IPS-11a (cell line): ENCODE data around the gene OVAAL.

Source experiments
- H3K4me3 ChIP-seq: one replicate; pipeline ENCODE4 v1.5.1; 2013; ENCODE audit warnings: low read depth, low read length, control low read depth

The OVAAL gene

GRCh38 chr1:180568184-180568583 lies 9.4 kb downstream of the OVAAL start:
- no peak overlapping the region for H3K4me3 ChIP-seq

DNA sequence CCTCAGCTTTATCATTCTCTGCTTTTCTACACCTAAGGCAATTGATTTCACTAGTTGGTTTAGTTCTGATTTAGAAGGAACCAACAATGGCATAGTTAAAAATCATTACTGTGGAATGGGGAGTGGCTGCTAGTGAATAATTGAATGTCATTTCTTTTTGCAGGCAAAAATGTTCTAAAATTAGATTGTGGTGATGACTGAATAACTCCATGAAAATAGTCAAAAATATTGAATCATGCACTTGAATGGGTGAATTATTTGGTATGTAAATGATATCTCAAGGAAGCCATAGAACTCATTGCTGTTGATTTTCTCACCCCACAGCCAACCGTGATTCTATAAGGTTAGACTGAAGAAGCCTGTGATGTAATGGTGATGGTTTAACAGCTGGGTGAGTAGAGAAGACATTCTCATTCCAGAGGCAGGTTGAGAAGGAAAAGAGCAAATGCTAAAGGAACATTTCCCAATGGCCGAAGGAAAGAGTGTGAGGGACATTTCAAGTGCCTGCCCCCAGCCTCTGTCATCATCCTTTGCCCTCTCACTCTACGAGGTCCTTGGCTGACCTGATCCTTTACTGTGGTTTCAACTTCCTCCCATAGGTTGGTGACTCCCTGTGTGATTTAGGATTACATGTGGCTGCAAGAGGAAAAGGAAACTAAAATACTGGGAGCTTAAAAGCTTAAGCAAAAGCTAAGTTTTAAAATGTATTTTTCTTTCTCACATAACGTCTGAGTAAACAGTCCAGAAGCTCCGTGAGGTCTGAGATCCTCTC lies 12.5 kb downstream of the OVAAL start:
- H3K4me3 ChIP-seq: no peak overlapping the region

GRCh38 chr1:180571832-180572636 lies 13.3 kb downstream of the OVAAL start:
- H3K4me3 ChIP-seq: no peak overlapping the region

- H3K4me3 ChIP-seq: no peak overlapping the region
Measured at GRCh38 chr1:180572760-180573159, 14.0 kb downstream of the OVAAL start.

DNA sequence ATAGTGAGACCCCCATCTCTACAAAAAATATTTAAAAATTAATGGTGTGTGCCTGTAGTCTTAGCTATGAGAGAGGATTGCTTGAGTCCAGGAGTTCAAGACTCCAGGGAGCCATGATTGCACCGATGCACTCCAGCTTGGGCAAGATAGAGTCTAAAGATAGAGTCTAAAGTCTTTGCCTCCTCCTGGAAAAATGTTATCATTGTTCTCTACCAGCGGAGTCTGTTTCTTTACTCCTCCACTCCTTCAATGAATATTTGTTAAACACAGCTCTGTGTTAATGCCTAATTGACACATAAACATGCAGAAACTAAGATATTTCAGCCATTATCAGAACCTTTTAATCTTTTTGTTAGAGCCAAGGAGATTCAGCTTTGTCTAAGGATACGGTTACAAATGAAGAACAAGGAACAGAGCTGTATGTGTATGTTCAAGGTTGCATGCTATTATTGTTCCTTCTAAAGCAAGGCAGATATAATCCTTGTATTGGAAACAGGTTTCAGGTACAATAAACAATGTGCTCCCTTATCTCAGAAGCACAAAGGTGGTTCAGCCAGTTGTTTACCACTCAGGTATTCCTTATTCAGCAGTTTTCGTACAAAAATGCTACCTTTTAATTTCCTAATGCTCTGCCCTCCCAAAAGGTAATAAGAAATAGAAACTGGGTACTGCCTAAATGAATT lies 15.4 kb downstream of the OVAAL start:
- H3K4me3 ChIP-seq: no peak overlapping the region

GRCh38 chr1:180577361-180577760 lies 18.6 kb downstream of the OVAAL start:
- H3K4me3 ChIP-seq: no peak overlapping the region

DNA sequence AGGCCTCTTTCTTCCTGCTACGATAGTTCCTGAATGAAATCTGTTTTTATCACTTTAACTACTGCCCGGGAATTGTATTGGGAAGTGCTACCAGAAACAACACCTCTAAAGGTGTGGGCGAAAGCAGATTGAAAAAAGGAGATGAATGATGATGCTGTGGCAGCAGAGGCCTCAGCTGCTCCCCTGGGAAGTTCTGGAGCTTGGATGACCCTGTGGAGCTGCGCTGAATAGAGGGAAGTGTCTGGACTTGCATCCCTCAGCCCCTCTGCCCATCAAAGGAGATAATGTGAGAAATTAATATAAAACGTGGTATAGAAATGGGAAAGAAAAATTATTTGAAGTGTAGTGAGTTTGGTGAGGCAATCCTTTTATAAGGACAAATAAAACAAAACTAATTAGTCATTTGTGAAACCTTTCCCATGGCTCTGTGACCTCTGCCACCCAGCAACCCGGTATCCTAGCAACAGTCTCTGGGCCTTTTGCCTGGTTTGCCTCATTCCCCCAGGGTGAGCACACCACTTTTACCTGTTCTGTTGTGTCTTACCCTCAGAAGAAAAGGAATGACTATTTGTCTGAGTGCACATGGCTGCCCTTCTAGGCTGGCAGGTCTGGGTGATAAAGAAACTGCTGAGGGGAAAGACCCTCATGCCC lies 21.3 kb downstream of the OVAAL start:
- H3K4me3 ChIP-seq: no peak overlapping the region

GRCh38 chr1:180581635-180582039 lies 22.9 kb downstream of the OVAAL start:
- H3K4me3 ChIP-seq: no peak overlapping the region

DNA sequence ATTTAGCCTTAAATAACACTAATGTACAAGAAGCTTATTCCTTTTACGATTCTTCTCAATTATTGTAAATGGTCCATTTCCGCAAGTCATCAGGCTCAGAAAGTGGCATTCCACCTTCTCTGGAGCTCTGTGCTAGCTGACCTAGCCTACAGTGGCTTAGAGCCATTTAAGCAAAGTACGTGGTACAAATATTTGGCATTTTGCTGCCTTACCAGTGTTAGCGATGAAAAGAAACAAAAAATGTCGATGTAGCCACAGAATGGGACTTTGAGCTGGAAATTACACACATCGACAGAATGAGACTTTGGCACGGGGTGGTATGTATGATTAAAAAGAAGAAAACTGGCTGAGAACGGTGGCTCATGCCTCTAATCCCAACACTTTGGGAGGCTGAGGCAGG lies 26.1 kb downstream of the OVAAL start:
- no peak overlapping the region for H3K4me3 ChIP-seq

- no peak overlapping the region for H3K4me3 ChIP-seq
Measured at GRCh38 chr1:180585994-180586359, 27.2 kb downstream of the OVAAL start.

DNA sequence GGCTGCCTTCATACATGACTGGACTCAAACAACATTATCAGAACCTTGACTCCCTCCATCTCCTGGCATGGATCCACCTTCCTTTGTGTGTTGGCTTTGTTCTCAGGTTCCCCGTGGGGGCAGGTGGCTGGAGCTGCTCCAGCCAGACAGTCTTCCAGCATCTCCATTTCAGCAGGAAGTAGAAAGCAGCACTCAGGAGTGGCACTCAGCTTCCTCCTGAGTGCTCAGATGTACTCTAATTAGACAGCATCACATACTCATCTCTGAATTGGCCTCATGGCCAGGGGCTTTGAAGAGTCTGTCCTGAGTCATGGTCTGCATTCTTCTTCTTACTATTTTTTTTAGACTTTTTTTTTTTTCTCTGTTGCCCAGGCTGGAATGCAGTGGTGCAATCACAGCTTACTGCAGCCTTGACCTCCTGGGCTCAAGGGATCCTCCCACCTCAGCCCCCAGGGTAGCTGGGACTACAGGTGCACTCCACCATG lies 27.9 kb downstream of the OVAAL start:
- H3K4me3 ChIP-seq: no peak overlapping the region

GRCh38 chr1:180588121-180588520 lies 29.4 kb downstream of the OVAAL start:
- no peak overlapping the region for H3K4me3 ChIP-seq

- no peak overlapping the region for H3K4me3 ChIP-seq
Measured at GRCh38 chr1:180590889-180591288, 32.1 kb downstream of the OVAAL start.

GRCh38 chr1:180593382-180593781 lies 34.6 kb downstream of the OVAAL start:
- no peak overlapping the region for H3K4me3 ChIP-seq

GRCh38 chr1:180594723-180595122 lies 36.0 kb downstream of the OVAAL start:
- no peak overlapping the region for H3K4me3 ChIP-seq

- no peak overlapping the region for H3K4me3 ChIP-seq
Measured at GRCh38 chr1:180595966-180596365, 37.2 kb downstream of the OVAAL start.

GRCh38 chr1:180597520-180597919 lies 38.8 kb downstream of the OVAAL start:
- no peak overlapping the region for H3K4me3 ChIP-seq

GRCh38 chr1:180598333-180598974 lies 39.7 kb downstream of the OVAAL start:
- H3K4me3 ChIP-seq: no peak overlapping the region

DNA sequence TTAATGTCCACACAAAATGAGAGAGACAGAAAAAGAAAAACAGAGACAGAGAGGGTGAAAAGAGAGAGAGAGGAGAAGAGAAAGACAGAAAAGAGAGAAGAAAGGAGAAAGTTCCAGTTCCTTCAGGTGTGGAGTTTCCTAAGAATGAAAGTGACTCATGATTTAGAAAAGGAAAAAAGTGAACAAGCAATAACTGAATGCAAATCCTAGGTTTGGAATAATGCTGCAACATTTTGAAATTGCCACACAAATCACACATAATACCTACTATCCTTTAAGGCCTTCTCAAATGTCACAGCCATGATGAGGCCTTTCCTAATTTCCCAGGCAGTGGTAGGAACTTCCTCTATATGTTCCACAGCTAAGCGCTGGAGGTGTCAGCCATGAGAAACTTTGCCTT lies 41.6 kb downstream of the OVAAL start:
- H3K4me3 ChIP-seq: no peak overlapping the region

- no peak overlapping the region for H3K4me3 ChIP-seq
Measured at GRCh38 chr1:180601512-180601911, 42.7 kb downstream of the OVAAL start.
